Measurements from ENCODE around the gene NPW. TPM values are rescaled to one million over a fixed set of nuclear protein-coding genes. Genes with fewer than 3 reads are reported as not detected.

The NPW gene
- polyA plus RNA-seq, 1 donor from 2014 or later = not detected

Other genes starting within 250 kb of the NPW start
- 66.1 TPM for gene NME3, start 248.2 kb upstream of the NPW start, polyA plus RNA-seq
- 1.5 TPM for gene EME2, start 247.0 kb upstream of the NPW start, polyA plus RNA-seq
- gene MRPS34, start 246.7 kb upstream of the NPW start, polyA plus RNA-seq = 156 TPM
- gene SPSB3, start 237.2 kb upstream of the NPW start, polyA plus RNA-seq = 55.2 TPM
- 76.9 TPM for gene NUBP2, start 236.8 kb upstream of the NPW start, polyA plus RNA-seq
- not detected for gene IGFALS, start 226.1 kb upstream of the NPW start, polyA plus RNA-seq
- 31.6 TPM for gene HAGH, start 193.0 kb upstream of the NPW start, polyA plus RNA-seq
- gene FAHD1, start 192.6 kb upstream of the NPW start, polyA plus RNA-seq = 19.0 TPM
- gene MEIOB, start 147.6 kb upstream of the NPW start, polyA plus RNA-seq = not detected
- gene HS3ST6, start 101.4 kb upstream of the NPW start, polyA plus RNA-seq = not detected
- gene MSRB1, start 76.6 kb upstream of the NPW start, polyA plus RNA-seq = 17.2 TPM
- not detected for gene RPL3L, start 65.1 kb upstream of the NPW start, polyA plus RNA-seq
- 204 TPM for gene NDUFB10, start 60.2 kb upstream of the NPW start, polyA plus RNA-seq
- gene RPS2, start 55.0 kb upstream of the NPW start, polyA plus RNA-seq = 6,339 TPM
- gene RNF151, start 52.9 kb upstream of the NPW start, polyA plus RNA-seq = not detected
- gene TBL3, start 47.7 kb upstream of the NPW start, polyA plus RNA-seq = 52.0 TPM
- not detected for gene NOXO1, start 38.3 kb upstream of the NPW start, polyA plus RNA-seq
- gene GFER, start 35.6 kb upstream of the NPW start, polyA plus RNA-seq = 39.0 TPM
- 4.9 TPM for gene SYNGR3, start 29.8 kb upstream of the NPW start, polyA plus RNA-seq
- 11.0 TPM for gene ZNF598, start 10.0 kb upstream of the NPW start, polyA plus RNA-seq
- gene NHERF2, start 7.1 kb downstream of the NPW start, polyA plus RNA-seq = not detected
- gene NTHL1, start 28.0 kb downstream of the NPW start, polyA plus RNA-seq = 35.2 TPM
- gene TSC2, start 28.2 kb downstream of the NPW start, polyA plus RNA-seq = 30.3 TPM
- 7.4 TPM for gene PKD1, start 116.1 kb downstream of the NPW start, polyA plus RNA-seq
- 0.41 TPM for gene RAB26, start 128.8 kb downstream of the NPW start, polyA plus RNA-seq
- gene TRAF7, start 136.0 kb downstream of the NPW start, polyA plus RNA-seq = 7.0 TPM
- not detected for gene CASKIN1, start 176.8 kb downstream of the NPW start, polyA plus RNA-seq
- 44.1 TPM for gene MLST8, start 185.7 kb downstream of the NPW start, polyA plus RNA-seq
- gene BRICD5, start 191.1 kb downstream of the NPW start, polyA plus RNA-seq = 0.35 TPM
- 6.4 TPM for gene PGP, start 195.1 kb downstream of the NPW start, polyA plus RNA-seq
- 23.2 TPM for gene E4F1, start 203.8 kb downstream of the NPW start, polyA plus RNA-seq
- gene DNASE1L2, start 216.7 kb downstream of the NPW start, polyA plus RNA-seq = not detected
- 65.1 TPM for gene ECI1, start 231.8 kb downstream of the NPW start, polyA plus RNA-seq
- 330 TPM for gene RNPS1, start 248.3 kb downstream of the NPW start, polyA plus RNA-seq

Measured in IgD-negative memory B cell (primary cell).